HUES64 (cell line): ENCODE data around the gene SAXO2.
"Not testable (repeated sequence)": the region's sequence is repeated elsewhere in the genome, so short reads cannot be mapped to it uniquely, and the experiment has no call there.

Source experiments
- H3K27ac ChIP-seq: 2 replicates; pipeline ENCODE4 v1.7.0; 2013; ENCODE audit warnings: low read depth, low read length, inconsistent platforms
- H3K27me3 ChIP-seq: 2 replicates; pipeline ENCODE4 v1.6.1; 2013; ENCODE audit warnings: mild to moderate bottlenecking, low read length; ENCODE audit not compliant: insufficient read depth
- H3K36me3 ChIP-seq: 2 replicates; pipeline ENCODE4 v1.6.1; 2013; ENCODE audit warnings: mild to moderate bottlenecking, low read length; ENCODE audit not compliant: insufficient read depth
- H3K4me1 ChIP-seq: 2 replicates; pipeline ENCODE4 v1.6.1; 2013; ENCODE audit warnings: mild to moderate bottlenecking, low read length, moderate library complexity; ENCODE audit not compliant: insufficient read depth
- H3K4me3 ChIP-seq: 2 replicates; pipeline ENCODE4 v1.5.1; 2013; ENCODE audit warnings: mild to moderate bottlenecking, low read length, moderate library complexity
- H3K9ac ChIP-seq: 2 replicates; pipeline ENCODE4 v1.6.1; 2013; ENCODE audit warnings: mild to moderate bottlenecking, low read depth, low read length
- H3K9me3 ChIP-seq: 2 replicates; pipeline ENCODE4 v1.6.1; 2013; ENCODE audit warnings: low read depth, low read length; ENCODE audit not compliant: insufficient read depth
- WGBS: fragments of 150-250, 120-280 bp; methylation state at CpG from one replicate; pipeline ENCODE4 v1.1.7; 2013; ENCODE audit warnings: missing lambda C conversion rate; 5-methylcytosine and 5-hydroxymethylcytosine counted together

Gene SAXO2

GRCh38 chr15:82305621-82306048 lies 43.0 kb downstream of the SAXO2 start:
- Histone ChIP-seq H3K4me3 (no peak overlapping the region), H3K27ac (no peak overlapping the region), H3K4me1 (no peaks in the 10 kb centered on the region), H3K27me3 (no peaks in the 10 kb centered on the region), H3K9me3 (no peaks in the 10 kb centered on the region), H3K36me3 (no peaks in the 10 kb centered on the region), H3K9ac (no peak overlapping the region)
- 93% methylated on average over 7 of the region's 7 CpGs for WGBS

- no peak overlapping the region for H3K9ac ChIP-seq
- 90% methylated on average over 16 of the region's 16 CpGs for WGBS
- H3K4me3 ChIP-seq: no peak overlapping the region
- H3K27ac ChIP-seq: no peak overlapping the region
- no peaks in the 10 kb centered on the region for H3K9me3 ChIP-seq
- H3K36me3 ChIP-seq: no peaks in the 10 kb centered on the region
- no peaks in the 10 kb centered on the region for H3K4me1 ChIP-seq
- H3K27me3 ChIP-seq: no peaks in the 10 kb centered on the region
These were observed 44.4 kb downstream of the SAXO2 start for GRCh38 chr15:82306791-82307713.

GRCh38 chr15:82307714-82308081 lies 45.1 kb downstream of the SAXO2 start:
- Histone ChIP-seq H3K27ac (no peak overlapping the region), H3K9me3 (no peaks in the 10 kb centered on the region), H3K36me3 (no peaks in the 10 kb centered on the region), H3K4me3 (no peak overlapping the region), H3K4me1 (no peaks in the 10 kb centered on the region), H3K27me3 (no peaks in the 10 kb centered on the region), H3K9ac (no peak overlapping the region)
- 91% methylated on average over 8 of the region's 8 CpGs for WGBS

- Histone ChIP-seq H3K4me1 (no peaks in the 10 kb centered on the region), H3K9ac (no peak overlapping the region), H3K27me3 (no peaks in the 10 kb centered on the region), H3K36me3 (no peaks in the 10 kb centered on the region), H3K4me3 (no peak overlapping the region), H3K9me3 (no peaks in the 10 kb centered on the region), H3K27ac (no peak overlapping the region)
- WGBS: 100% methylated on average over 1 of the region's 2 CpGs
These were observed 47.2 kb downstream of the SAXO2 start for GRCh38 chr15:82309802-82310201.

- not testable (repeated sequence) for H3K36me3 ChIP-seq, H3K27ac ChIP-seq, H3K9ac ChIP-seq, H3K4me1 ChIP-seq, H3K9me3 ChIP-seq, H3K27me3 ChIP-seq, H3K4me3 ChIP-seq
- 92% methylated on average over 5 of the region's 5 CpGs for WGBS
These were observed 48.7 kb downstream of the SAXO2 start for GRCh38 chr15:82311321-82311720.

GRCh38 chr15:82312586-82313349 lies 50.1 kb downstream of the SAXO2 start:
- H3K9me3 ChIP-seq: no peaks in the 10 kb centered on the region
- no peaks in the 10 kb centered on the region for H3K27me3 ChIP-seq
- 80% methylated on average over 8 of the region's 8 CpGs for WGBS

GRCh38 chr15:82313446-82313845 lies 50.8 kb downstream of the SAXO2 start:
- whole genome bisulfite sequencing: 96% methylated on average over 2 of the region's 2 CpGs
- Histone ChIP-seq H3K27ac (no peak overlapping the region), H3K36me3 (no peaks in the 10 kb centered on the region), H3K4me1 (no peaks in the 10 kb centered on the region), H3K27me3 (no peaks in the 10 kb centered on the region), H3K9ac (no peak overlapping the region), H3K4me3 (no peak overlapping the region), H3K9me3 (no peaks in the 10 kb centered on the region)

More at GRCh38 chr15:82312586-82313349, 50.1 kb downstream of the SAXO2 start:
- Histone ChIP-seq H3K9ac (no peak overlapping the region), H3K36me3 (no peaks in the 10 kb centered on the region), H3K4me3 (no peak overlapping the region), H3K4me1 (no peaks in the 10 kb centered on the region), H3K27ac (no peak overlapping the region)

GRCh38 chr15:82313951-82314768 lies 51.5 kb downstream of the SAXO2 start:
- not testable (repeated sequence) for H3K4me1 ChIP-seq, H3K27me3 ChIP-seq, H3K36me3 ChIP-seq, H3K9ac ChIP-seq, H3K27ac ChIP-seq, H3K9me3 ChIP-seq, H3K4me3 ChIP-seq
- WGBS: 89% methylated on average over 21 of the region's 21 CpGs

GRCh38 chr15:82314769-82315518 lies 52.3 kb downstream of the SAXO2 start:
- no peaks in the 10 kb centered on the region for H3K27me3 ChIP-seq
- WGBS: 88% methylated on average over 9 of the region's 9 CpGs
- H3K36me3 ChIP-seq: no peaks in the 10 kb centered on the region
- no peak overlapping the region for H3K4me3 ChIP-seq
- H3K9ac ChIP-seq: no peak overlapping the region
- H3K4me1 ChIP-seq: no peaks in the 10 kb centered on the region
- H3K9me3 ChIP-seq: no peaks in the 10 kb centered on the region
- H3K27ac ChIP-seq: no peak overlapping the region

- H3K4me1 ChIP-seq: no peaks in the 10 kb centered on the region
- H3K9ac ChIP-seq: no peak overlapping the region
- H3K27ac ChIP-seq: no peak overlapping the region
- H3K27me3 ChIP-seq: no peaks in the 10 kb centered on the region
- no peaks in the 10 kb centered on the region for H3K9me3 ChIP-seq
- H3K36me3 ChIP-seq: no peaks in the 10 kb centered on the region
- no peak overlapping the region for H3K4me3 ChIP-seq
- 94% methylated on average over 24 of the region's 24 CpGs for WGBS
These were observed 53.1 kb downstream of the SAXO2 start for GRCh38 chr15:82315519-82316246.
